Measurements from ENCODE around the gene PTPRT.

PTPRT gene

DNA sequence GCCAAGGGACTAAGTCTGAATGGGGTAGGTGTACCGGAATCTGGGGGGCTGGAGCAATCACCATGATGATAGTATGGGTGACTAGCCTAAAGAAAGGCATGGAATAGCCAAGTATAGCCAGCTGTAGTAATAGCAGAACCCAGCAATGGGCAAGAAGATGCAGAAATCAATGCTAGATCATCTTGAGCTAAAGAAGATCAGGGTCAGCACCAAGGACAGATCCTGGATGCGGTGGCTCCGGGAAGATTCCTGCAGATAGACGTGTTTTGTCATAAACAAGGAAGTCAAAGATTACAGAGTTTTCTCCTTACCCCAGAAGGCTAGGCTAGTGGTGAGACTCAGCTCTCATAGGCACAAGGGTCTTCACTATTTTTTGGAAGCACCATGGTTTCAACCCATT lies 1009.9 kb downstream of the PTPRT start:
- DNase-seq (ENCODE audit: low read depth), result peak; percentile 7
- H3K4me3 ChIP-seq (ENCODE audit: control insufficient read depth, low read depth, low read length), result no peak overlapping the region
- TF ChIP-seq, protein P1, sequence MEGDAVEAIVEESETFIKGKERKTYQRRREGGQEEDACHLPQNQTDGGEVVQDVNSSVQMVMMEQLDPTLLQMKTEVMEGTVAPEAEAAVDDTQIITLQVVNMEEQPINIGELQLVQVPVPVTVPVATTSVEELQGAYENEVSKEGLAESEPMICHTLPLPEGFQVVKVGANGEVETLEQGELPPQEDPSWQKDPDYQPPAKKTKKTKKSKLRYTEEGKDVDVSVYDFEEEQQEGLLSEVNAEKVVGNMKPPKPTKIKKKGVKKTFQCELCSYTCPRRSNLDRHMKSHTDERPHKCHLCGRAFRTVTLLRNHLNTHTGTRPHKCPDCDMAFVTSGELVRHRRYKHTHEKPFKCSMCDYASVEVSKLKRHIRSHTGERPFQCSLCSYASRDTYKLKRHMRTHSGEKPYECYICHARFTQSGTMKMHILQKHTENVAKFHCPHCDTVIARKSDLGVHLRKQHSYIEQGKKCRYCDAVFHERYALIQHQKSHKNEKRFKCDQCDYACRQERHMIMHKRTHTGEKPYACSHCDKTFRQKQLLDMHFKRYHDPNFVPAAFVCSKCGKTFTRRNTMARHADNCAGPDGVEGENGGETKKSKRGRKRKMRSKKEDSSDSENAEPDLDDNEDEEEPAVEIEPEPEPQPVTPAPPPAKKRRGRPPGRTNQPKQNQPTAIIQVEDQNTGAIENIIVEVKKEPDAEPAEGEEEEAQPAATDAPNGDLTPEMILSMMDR (conservative IDR thresholded peaks at IDR 0.05; ENCODE audit: control insufficient read depth, insufficient read depth, low read depth, low read length), result no peak

DNA sequence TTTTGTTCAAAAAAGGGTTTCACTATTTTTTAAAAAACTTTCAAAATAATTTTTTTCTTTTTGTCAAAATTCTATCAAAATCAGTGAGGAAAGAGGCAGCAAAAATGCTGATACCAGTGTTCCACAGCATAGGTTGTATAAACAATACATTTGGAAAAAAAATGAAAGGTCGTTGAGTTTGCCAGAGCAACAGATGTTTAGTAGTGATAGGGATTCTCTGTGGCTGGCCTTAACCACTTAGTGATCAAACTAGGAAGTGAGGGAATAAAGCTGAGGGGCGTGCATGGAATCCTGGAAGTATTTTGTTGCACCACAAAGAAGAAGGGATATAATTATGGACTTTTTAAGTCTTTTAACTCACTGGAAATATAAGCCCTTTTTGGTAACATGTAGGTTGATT lies 1016.3 kb downstream of the PTPRT start:
- H3K4me3 ChIP-seq (ENCODE audit: control insufficient read depth, low read depth, low read length), result no peak overlapping the region
- no peak for DNase-seq (ENCODE audit: low read depth)
- TF ChIP-seq, protein P1 (conservative IDR thresholded peaks at IDR 0.05; ENCODE audit: control insufficient read depth, insufficient read depth, low read depth, low read length), result no peak

DNA sequence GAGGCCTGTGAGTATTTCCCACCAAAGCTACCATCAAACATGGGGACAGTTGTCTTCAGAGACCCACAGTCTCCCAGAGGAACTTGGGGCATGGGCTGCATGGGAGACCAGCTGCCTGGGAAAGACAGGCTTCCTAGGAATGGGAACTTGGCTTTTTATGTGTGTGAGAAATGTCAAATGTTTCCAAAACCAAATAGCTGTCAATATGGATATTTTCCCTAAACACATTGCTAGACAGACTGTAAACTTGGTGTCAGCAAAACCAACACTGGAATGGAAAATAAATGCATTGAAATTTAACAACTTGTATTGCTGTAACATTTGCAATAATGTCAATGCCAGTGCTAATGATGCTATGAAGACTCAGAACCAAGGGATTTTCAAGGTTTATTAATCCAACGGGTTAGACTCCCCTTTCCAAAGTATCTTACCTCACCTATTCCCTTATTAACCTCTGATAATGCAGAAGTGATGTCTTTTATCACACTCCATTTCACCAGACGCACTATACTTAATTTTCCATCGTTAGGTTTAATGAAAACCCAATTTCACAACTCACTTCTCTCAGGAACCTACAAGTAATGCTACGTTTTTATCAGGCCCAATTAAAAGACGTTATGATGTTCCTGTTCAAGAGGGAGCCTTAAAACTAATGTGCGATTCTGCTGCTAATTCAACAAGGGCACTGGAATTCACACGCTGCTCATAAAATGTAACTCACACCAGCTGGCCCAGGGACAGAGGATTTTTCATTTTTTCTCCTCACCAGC lies 1025.4 kb downstream of the PTPRT start:
- TF ChIP-seq, protein P1 (conservative IDR thresholded peaks at IDR 0.05; ENCODE audit: control insufficient read depth, insufficient read depth, low read depth, low read length), result no peak
- DNase-seq (ENCODE audit: low read depth), result no peak
- H3K4me3 ChIP-seq (ENCODE audit: control insufficient read depth, low read depth, low read length), result no peak overlapping the region

DNA sequence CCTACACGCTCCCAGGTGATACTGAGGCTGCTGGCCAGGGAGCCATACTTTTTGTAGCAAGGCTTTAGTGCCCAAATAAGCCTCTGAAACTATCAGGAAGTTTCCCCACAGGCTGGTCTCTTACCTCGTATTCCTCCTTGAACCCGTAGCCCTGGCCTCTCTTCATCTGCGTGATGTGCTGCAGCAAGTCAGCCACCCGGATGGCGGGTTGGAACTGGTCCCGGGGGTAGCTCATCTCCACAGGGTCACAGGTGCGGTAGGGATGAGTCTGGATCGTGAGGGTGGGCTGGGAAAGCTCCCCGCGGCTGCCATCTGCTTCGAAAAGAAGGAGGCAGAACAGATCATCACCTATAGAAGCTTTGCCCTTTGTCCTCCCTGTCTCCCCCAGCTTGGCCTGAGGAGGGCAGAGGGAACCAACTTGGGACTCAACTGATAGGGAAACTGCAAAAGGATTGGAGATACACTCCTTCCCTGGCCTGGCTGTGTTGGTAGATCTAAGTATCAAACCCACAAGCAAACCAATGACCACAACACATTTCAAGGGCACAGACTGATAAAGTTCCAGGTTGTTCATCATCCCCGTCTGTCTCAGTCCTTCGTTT lies 1028.4 kb downstream of the PTPRT start:
- TF ChIP-seq, protein P1 (conservative IDR thresholded peaks at IDR 0.05; ENCODE audit: control insufficient read depth, insufficient read depth, low read depth, low read length), result no peak
- DNase-seq (ENCODE audit: low read depth), result no peak
- H3K4me3 ChIP-seq (ENCODE audit: control insufficient read depth, low read depth, low read length), result no peak overlapping the region

DNA sequence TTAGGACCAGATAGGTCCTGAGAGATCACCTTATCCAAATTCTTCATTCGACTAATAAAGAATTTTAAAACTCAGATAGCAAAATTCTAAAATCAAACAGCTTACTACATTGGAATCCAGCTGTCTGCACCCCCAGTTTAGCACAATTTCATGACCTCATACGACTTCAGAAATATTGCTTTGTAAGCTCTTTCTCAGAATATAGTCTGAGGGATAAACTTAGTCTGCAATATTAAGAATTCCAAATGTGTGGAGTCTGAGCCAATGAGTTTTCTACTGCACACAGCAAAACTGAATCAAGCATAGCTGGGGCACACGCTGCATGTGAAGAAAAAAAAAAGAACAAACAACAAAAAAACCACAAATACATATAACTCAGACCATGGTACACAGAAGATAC lies 1029.9 kb downstream of the PTPRT start:
- H3K4me3 ChIP-seq (ENCODE audit: control insufficient read depth, low read depth, low read length), result no peak overlapping the region
- TF ChIP-seq, protein P1 (conservative IDR thresholded peaks at IDR 0.05; ENCODE audit: control insufficient read depth, insufficient read depth, low read depth, low read length), result no peak
- no peak for DNase-seq (ENCODE audit: low read depth)

DNA sequence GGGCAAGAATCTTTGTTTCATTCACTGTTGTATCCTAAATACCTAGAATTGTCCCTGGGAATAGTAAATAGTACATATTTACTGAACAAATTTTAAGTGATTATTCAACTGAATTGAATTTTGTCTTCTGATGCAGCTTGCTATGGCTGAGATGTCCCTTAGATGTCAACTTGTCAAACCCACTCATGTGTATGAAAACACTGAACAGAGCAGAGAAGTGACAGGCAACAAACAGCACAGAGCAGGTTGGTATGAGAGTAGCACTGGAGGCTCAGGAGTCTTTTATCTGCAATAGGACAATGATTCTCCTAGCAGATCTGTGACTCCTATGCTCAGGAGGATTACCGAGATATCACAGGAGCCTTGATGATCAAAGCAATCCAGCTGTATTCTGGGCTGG lies 1031.4 kb downstream of the PTPRT start:
- no peak for DNase-seq (ENCODE audit: low read depth)
- H3K4me3 ChIP-seq (ENCODE audit: control insufficient read depth, low read depth, low read length), result no peak overlapping the region
- TF ChIP-seq, protein P1 (conservative IDR thresholded peaks at IDR 0.05; ENCODE audit: control insufficient read depth, insufficient read depth, low read depth, low read length), result no peak
